ENCODE data around the gene CCDC174. TPM values are rescaled to one million over a fixed set of nuclear protein-coding genes. Genes with fewer than 3 reads are reported as not detected.

Gene CCDC174
- total RNA-seq, 1 donor from 2014 or later = 12.6 TPM

DNA sequence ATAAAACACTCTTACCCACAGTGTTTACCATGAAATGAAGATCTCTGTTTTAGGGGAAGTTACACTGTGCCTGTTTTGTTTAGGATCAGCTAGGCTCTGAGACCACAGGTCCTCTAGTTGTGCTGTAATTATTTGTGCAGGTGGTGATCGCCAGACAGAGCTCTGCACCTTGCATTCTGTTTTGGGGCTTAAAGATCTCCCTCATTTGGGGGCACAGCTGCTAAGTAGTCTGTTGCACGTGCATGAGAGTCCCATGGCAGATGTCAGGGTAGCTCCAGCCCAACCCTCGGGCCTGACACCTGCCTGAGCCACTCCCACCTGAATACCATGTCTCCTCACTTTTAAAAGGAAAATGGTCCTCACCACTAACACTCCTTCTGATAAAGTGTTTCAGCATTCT lies 35.8 kb downstream of the CCDC174 start:
- ATAC-seq (ENCODE audit: poor library complexity) = no peak
- intact Hi-C loops (cut with DNase I) = no loop called here

GRCh38 chr3:14688525-14688924 lies 37.0 kb downstream of the CCDC174 start:
- ATAC-seq (ENCODE audit: poor library complexity) (no peak), DNase-seq (no peak)
- intact Hi-C loops (cut with DNase I) = no loop called here

More for the DNA sequence above, 35.8 kb downstream of the CCDC174 start:
- DNase-seq = no peak

DNA sequence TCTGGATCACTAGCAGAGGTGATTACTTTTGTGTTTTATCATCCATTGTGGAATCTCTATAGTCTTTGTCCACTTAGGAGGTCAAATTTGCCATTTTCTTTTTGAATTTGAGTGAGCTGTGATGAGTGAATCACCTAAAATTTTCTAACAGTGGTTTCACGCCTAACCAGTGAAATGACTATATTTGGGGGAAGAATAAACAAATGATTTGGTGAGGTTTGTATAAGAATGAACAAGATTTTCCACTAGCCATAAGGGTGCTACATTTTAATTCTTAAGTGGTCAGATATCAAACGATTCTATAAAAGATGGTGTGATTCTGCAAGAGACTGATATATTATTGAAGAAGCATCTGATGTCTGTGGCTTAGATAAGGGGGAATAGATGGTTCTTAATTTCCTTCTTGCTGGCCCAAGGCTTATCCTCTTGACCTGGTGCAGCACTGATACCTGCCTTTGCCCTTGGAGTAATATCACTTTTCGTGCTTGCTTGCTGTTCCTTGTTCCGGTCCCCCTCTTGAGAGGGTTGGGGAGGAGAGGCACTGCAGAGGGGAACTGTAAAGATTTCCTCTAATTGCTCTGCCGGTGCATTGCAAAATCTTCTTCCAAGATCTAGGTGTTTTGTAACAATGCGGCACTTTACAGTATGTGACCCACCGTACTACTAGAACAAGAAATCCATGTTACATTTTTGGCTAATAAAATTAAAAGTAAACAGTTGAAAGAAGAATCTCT lies 37.9 kb downstream of the CCDC174 start:
- no peak for ATAC-seq (ENCODE audit: poor library complexity)
- intact Hi-C loops (cut with DNase I) = no loop called here
- DNase-seq = no peak

GRCh38 chr3:14691239-14691638 lies 39.7 kb downstream of the CCDC174 start:
- intact Hi-C loops (cut with DNase I) = no loop called here
- ATAC-seq (ENCODE audit: poor library complexity) (no peak), DNase-seq (no peak)

DNA sequence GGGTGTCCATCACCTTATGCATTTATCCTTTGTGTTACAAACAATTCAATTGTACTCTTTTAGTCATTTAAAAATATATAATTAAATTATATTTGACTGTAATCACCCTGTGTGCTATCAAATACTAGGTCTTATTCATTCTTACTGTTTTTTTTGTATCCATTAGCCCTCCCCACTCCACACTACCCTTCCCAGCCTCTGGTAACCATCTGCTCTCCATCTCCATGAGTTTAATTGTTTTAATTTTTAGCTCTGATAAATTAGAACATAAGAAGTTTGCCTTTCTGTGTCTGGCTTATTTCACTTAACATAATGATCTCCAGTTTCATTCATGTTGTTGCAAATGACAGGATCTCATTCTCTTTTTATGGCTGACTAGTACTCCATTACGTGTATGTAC lies 40.2 kb downstream of the CCDC174 start:
- no peak for ATAC-seq (ENCODE audit: poor library complexity)
- DNase-seq = no peak
- intact Hi-C loops (cut with DNase I) = no loop called here

- DNase-seq (no peak), ATAC-seq (ENCODE audit: poor library complexity) (no peak)
- intact Hi-C loops (cut with DNase I) = no loop called here
These were observed 47.2 kb downstream of the CCDC174 start for GRCh38 chr3:14698601-14699244.

DNA sequence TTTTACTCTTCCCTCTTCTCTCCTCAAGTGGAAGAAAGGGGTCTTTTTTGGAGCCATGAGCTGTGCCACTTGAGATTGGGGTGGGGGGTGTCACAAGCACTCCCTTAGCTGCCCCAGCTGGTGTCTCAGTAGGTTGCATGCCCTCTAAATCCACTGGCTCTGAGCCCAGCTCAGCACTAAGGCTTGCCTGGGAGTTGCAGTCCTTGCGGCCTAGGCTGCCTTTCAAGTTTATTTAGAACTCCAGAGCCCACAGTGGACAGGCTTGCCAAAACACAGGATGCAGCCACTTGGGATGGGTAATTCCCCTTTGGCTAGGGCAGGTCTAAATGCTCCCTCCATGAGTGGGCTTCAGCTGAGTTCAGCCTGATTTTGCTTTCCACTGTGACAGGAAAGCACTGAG lies 48.1 kb downstream of the CCDC174 start:
- ATAC-seq (ENCODE audit: poor library complexity) (peak; percentile 90), DNase-seq (peak; percentile 52)
- intact Hi-C loops (cut with DNase I) = no loop called here

GRCh38 chr3:14700891-14701290 lies 49.3 kb downstream of the CCDC174 start:
- intact Hi-C loops (cut with DNase I) = no loop called here
- no peak for ATAC-seq (ENCODE audit: poor library complexity)
- DNase-seq = no peak

DNA sequence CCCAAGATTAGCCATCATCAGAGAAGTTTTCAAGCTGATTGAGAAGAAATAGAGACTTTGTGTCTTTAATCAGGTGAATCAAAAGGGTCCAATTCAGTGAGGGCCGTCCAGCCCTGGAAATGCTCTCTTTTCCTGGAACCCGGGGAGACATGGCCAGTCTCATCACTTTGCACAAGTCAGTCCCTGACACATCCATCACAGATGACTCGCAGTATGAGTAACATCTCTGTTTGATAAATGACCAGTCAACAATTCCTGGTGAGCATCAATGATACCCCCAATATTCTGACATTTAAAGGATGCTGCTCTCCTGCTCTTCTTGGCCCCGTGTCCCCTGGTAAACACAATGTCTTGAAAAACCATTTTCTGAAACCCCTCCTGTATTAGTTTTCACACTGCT lies 50.1 kb downstream of the CCDC174 start:
- DNase-seq = no peak
- no peak for ATAC-seq (ENCODE audit: poor library complexity)
- intact Hi-C loops (cut with DNase I) = no loop called here

GRCh38 chr3:14703128-14703750 lies 51.7 kb downstream of the CCDC174 start:
- DNase-seq = no peak
- intact Hi-C loops (cut with DNase I) = no loop called here

DNA sequence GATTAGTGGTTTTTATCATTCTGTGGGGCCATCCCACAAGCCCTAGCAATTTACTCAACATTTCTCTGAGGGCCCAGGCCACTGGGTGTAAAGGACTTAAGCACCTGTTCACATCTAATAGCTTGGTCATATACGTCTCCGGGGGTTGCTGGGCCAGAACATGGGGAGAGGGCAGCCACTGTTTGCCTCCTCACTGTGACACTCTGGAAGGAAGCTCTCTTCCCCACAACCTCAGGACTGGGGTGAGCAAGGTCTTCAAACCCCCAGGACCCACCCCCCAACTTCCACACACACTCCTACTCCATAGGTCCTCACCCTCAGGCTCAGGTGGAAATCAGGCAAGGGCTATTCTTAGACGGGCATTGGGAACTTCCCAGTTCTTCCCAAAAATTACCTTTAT lies 52.2 kb downstream of the CCDC174 start:
- intact Hi-C loops (cut with DNase I) = no loop called here
- no peak for DNase-seq
- ATAC-seq (ENCODE audit: poor library complexity) = no peak

More at GRCh38 chr3:14703128-14703750, 51.7 kb downstream of the CCDC174 start:
- ATAC-seq (ENCODE audit: poor library complexity) = no peak

DNA sequence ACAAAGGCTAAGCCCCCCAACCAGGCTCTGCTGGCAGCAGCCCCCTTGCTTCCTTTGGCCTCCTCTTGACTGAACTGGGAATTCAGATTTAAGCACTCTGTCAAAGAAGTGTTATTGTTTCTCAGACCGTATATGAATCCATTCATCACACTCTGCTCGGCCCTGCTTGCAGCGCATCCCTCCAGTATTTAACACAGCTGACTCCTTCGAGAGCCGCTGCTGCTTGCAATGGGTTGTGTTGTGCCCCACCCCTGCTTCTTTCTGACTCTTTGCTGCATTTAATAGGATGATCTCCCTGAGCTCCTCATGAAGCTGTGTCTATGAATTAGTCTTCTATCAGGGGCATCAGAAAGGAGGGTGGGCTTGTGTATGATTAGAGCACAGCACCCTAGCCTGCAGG lies 54.5 kb downstream of the CCDC174 start:
- intact Hi-C loops (cut with DNase I) = no loop called here
- no peak for DNase-seq
- no peak for ATAC-seq (ENCODE audit: poor library complexity)

DNA sequence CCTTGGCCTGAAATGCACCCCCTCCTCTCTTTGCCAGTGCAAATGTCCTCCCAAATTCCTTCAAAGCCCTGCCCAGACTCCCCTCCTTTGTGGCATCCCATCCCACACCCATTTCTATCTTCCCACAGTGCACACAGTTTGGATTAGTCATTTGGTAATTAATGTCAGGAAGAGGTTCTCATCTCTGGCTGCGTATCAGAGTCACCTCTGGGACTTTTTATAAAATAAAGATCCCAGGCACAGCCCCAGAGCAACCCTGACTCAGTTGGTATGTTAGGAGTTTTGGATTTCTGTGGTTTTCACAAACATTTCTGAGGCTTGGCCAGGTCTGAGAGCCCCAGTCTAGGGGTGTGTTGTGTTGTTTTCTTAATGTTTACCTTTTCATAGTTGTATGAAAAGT lies 65.0 kb downstream of the CCDC174 start:
- DNase-seq = no peak
- no peak for ATAC-seq (ENCODE audit: poor library complexity)
- intact Hi-C loops (cut with DNase I) = no loop called here

DNA sequence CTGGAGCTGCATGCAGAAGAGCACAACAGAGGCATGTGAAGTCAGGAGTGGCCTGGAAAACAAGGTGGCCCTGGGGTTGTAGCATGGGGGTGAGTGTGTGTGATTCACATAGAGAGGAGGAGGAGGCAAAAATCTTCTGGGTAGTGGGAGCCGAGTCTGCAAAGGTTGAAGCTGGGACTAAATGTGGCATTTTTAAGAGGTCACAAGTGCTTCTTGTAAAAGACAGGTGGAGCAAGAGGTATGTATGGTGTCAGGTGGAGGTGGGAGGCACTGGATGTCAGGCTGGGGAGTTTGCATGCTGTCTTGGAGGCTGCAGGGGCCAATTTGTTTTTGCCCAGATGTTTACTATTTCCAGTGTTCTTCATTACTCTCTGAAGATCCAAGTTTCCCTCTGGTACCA lies 65.7 kb downstream of the CCDC174 start:
- intact Hi-C loops (cut with DNase I) = no loop called here
- no peak for DNase-seq
- no peak for ATAC-seq (ENCODE audit: poor library complexity)

- intact Hi-C loops (cut with DNase I) = no loop called here
- DNase-seq (no peak), ATAC-seq (ENCODE audit: poor library complexity) (no peak)
These were observed 67.0 kb downstream of the CCDC174 start for GRCh38 chr3:14718539-14718938.

GRCh38 chr3:14719006-14719405 lies 67.4 kb downstream of the CCDC174 start:
- no peak for ATAC-seq (ENCODE audit: poor library complexity)
- intact Hi-C loops (cut with DNase I) = no loop called here
- DNase-seq = no peak

DNA sequence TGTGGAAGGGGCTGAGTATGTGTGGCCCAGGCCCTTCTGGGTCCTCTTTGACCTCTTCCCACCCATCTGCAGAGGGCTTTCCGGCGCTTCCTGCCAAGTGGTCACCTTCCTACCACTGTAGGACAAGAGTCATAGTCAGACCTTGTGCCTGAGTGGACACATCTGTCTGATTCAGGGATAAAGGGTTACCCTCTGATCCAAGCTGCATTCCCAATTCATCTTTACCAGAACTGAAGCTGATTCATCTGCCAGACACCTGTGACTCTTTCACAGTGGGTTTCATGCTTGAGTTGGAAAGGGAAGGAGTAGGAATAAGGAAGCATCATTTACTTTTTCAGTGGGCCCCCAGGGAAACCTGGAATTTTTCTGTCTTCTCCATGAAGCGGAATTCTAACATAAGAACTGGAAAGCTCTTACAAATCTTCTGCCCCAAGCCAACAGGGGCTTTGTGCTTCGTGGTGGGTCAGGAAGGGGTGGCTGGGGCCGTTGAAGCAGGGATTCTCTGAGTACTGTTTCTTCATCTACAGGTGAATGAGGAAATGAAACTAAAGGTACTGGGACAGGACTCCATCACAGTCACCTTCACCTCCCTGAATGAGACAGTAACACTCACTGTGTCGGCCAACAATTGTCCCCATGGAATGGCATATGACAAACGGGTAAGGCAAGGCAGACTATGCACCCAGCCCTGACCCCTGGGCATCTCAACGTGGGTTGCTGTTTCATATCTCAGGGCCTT lies 69.7 kb downstream of the CCDC174 start:
- ATAC-seq (ENCODE audit: poor library complexity) (no peak), DNase-seq (no peak)
- intact Hi-C loops (cut with DNase I) = no loop called here

All from Right ventricle myocardium superior (tissue), 1 donor.